SK-N-SH (cell line): ENCODE measurements around the gene CADM1.

ENCODE experiments used
- EZH2phosphoT487 ChIP-seq: fragments of 200-600 bp; sonication (generic); IDR thresholded peaks from 2 replicates; pipeline ENCODE4 v1.6.1; 2017; ENCODE audit warnings: low read depth, mixed run types, mild to moderate bottlenecking, antibody characterized with exemption, moderate library complexity, borderline replicate concordance
- POLR2AphosphoS5 ChIP-seq: IDR thresholded peaks from 2 replicates; pipeline ENCODE4 v1.6.1; 2012; ENCODE audit warnings: low read depth, low read length
- RAD21 ChIP-seq: IDR thresholded peaks from 2 replicates; pipeline ENCODE4 v1.6.1; 2012; ENCODE audit warnings: mild to moderate bottlenecking, low read length
- SMC3 ChIP-seq: IDR thresholded peaks from 2 replicates; pipeline ENCODE4 v1.6.1; 2012; ENCODE audit warnings: low read depth, low read length, improper control_type of control experiment
- TF ChIP-seq, protein P1 (sequence below): IDR thresholded peaks from 2 replicates; pipeline ENCODE4 v1.4.0; 2012; ENCODE audit warnings: low read depth, borderline replicate concordance
- TF ChIP-seq, protein P2 (sequence below): fragments of 200-600 bp; sonication (generic); IDR thresholded peaks from 2 replicates; pipeline ENCODE4 v1.6.1; 2017; ENCODE audit warnings: antibody characterized with exemption, mild to moderate bottlenecking, moderate library complexity

DNA sequence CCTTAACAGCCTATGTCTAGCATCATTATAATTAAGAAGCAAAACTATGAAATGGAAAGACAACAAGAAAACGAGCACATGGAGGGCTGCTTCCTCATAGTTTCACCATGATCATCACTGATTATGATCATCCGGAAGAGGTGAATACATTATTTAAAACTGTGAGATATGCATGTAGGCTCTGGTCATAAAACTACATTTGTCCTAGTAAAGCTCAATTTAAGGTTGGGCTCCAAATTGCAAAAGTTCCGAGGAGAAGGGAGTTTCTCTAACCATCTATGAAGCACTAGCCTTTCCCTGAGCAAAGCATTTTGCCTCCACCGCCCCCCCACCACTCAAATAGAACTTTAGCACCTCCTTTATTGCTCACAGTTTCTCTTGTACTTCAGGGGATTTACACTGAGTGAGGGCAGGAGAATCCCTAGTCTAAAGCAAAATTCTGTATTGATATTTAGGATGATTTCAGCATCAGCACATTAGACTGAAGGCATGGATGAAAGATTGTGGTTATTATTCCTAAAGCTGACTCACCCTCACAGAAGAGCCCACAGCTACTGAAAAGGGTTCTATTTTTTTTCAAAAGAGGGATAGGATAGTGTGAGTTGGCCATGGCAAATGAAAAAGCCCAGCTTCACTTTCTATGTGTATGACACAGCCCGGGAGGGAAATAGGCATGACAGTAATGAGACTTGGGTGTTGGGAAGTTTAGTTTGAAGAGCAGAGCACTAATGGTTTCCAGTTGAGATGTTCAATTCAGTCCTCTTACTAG, 203.4 kb downstream of the CADM1 start:
- TF ChIP-seq, protein P1, sequence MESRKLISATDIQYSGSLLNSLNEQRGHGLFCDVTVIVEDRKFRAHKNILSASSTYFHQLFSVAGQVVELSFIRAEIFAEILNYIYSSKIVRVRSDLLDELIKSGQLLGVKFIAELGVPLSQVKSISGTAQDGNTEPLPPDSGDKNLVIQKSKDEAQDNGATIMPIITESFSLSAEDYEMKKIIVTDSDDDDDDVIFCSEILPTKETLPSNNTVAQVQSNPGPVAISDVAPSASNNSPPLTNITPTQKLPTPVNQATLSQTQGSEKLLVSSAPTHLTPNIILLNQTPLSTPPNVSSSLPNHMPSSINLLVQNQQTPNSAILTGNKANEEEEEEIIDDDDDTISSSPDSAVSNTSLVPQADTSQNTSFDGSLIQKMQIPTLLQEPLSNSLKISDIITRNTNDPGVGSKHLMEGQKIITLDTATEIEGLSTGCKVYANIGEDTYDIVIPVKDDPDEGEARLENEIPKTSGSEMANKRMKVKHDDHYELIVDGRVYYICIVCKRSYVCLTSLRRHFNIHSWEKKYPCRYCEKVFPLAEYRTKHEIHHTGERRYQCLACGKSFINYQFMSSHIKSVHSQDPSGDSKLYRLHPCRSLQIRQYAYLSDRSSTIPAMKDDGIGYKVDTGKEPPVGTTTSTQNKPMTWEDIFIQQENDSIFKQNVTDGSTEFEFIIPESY, result no peak
- TF ChIP-seq POLR2AphosphoS5, result no peak
- TF ChIP-seq, protein P2, sequence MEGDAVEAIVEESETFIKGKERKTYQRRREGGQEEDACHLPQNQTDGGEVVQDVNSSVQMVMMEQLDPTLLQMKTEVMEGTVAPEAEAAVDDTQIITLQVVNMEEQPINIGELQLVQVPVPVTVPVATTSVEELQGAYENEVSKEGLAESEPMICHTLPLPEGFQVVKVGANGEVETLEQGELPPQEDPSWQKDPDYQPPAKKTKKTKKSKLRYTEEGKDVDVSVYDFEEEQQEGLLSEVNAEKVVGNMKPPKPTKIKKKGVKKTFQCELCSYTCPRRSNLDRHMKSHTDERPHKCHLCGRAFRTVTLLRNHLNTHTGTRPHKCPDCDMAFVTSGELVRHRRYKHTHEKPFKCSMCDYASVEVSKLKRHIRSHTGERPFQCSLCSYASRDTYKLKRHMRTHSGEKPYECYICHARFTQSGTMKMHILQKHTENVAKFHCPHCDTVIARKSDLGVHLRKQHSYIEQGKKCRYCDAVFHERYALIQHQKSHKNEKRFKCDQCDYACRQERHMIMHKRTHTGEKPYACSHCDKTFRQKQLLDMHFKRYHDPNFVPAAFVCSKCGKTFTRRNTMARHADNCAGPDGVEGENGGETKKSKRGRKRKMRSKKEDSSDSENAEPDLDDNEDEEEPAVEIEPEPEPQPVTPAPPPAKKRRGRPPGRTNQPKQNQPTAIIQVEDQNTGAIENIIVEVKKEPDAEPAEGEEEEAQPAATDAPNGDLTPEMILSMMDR, result no peak
- no peak for TF ChIP-seq EZH2phosphoT487
- TF ChIP-seq RAD21, result no peak
- TF ChIP-seq SMC3, result no peak
